IMR-90 (cell line): ENCODE results near the gene ANTXR2. TPM values are rescaled to one million over a fixed set of nuclear protein-coding genes. Genes with fewer than 3 reads are reported as not detected.

ENCODE experiments used
- ATAC-seq: fragments of 200-7000 bp; cut with Tn5 transposase; 2 replicates; pipeline ENCODE4 v1.9.1; 2020; ENCODE audit warnings: low read depth, mild to moderate bottlenecking, moderate library complexity
- BruUV-seq: library from RNA; stranded (reverse); fragments of 400-500 nt; replicated peaks from 2 replicates; lab custom pipeline; 2021; lab: Mats Ljungman, UMichigan
- CTCF ChIA-PET: fragments of 300-600 bp; formaldehyde crosslinking; extraction: SDS; loops from one replicate; lab custom pipeline; 2021; ENCODE audit warnings: antibody characterized with exemption; lab: Yijun Ruan, JAX
- POLR2A ChIA-PET: fragments of 300-600 bp; sonication (Branson Sonifier 250); formaldehyde crosslinking; loops from one replicate; lab custom pipeline; 2022; ENCODE audit warnings: antibody characterized with exemption; ENCODE audit not compliant: unreplicated experiment; lab: Charles Lee
- DNase-seq: peaks from one replicate; pipeline ENCODE4 v3.0.0; 2013
- H2AFZ ChIP-seq: replicated peaks from 2 replicates; pipeline ENCODE3; 2013; ENCODE audit warnings: low read length, mild to moderate bottlenecking; ENCODE audit not compliant: poor library complexity
- H2AK5ac ChIP-seq: 2 replicates; pipeline ENCODE4 v1.6.1; 2013; ENCODE audit warnings: low read depth, low read length, inconsistent platforms
- H2AK9ac ChIP-seq: replicated peaks from 2 replicates; pipeline ENCODE3; 2013; ENCODE audit warnings: mild to moderate bottlenecking, low read depth, low read length, moderate library complexity; ENCODE audit not compliant: poor library complexity
- H2BK120ac ChIP-seq: 2 replicates; pipeline ENCODE4 v1.6.1; 2013; ENCODE audit warnings: low read depth, low read length, inconsistent platforms
- H2BK15ac ChIP-seq: 3 replicates; pipeline ENCODE4 v1.6.1; 2013; ENCODE audit warnings: low read depth, low read length, inconsistent platforms
- H2BK20ac ChIP-seq: 2 replicates; pipeline ENCODE4 v1.6.1; 2013; ENCODE audit warnings: low read depth, mild to moderate bottlenecking, inconsistent platforms, low read length, moderate library complexity
- H2BK5ac ChIP-seq: 2 replicates; pipeline ENCODE4 v1.6.1; 2013; ENCODE audit warnings: mild to moderate bottlenecking, low read depth, low read length, inconsistent platforms; ENCODE audit not compliant: poor library complexity, severe bottlenecking
- H3K14ac ChIP-seq: replicated peaks from 2 replicates; pipeline ENCODE4 v1.6.1; 2013; ENCODE audit warnings: low read depth, low read length, inconsistent platforms
- H3K18ac ChIP-seq: 2 replicates; pipeline ENCODE4 v1.6.1; 2013; ENCODE audit warnings: low read depth, low read length, control low read depth
- H3K23ac ChIP-seq: 2 replicates; pipeline ENCODE4 v1.6.1; 2013; ENCODE audit warnings: low read depth, low read length, inconsistent platforms
- H3K27ac ChIP-seq: 2 replicates; pipeline ENCODE4 v1.5.1; 2013; ENCODE audit warnings: mild to moderate bottlenecking, control low read depth, low read length; ENCODE audit not compliant: insufficient read depth
- H3K27me3 ChIP-seq: 2 replicates; pipeline ENCODE4 v1.6.1; 2013; ENCODE audit warnings: low read length; ENCODE audit not compliant: control insufficient read depth, insufficient read depth
- H3K36me3 ChIP-seq: 2 replicates; pipeline ENCODE4 v1.6.1; 2013; ENCODE audit warnings: low read length, mixed read lengths; ENCODE audit not compliant: control insufficient read depth, insufficient read depth
- H3K4ac ChIP-seq: 2 replicates; pipeline ENCODE4 v1.6.1; 2013; ENCODE audit warnings: low read depth, low read length, inconsistent platforms
- H3K4me1 ChIP-seq: 2 replicates; pipeline ENCODE4 v1.6.1; 2013; ENCODE audit warnings: low read length, mixed read lengths; ENCODE audit not compliant: control insufficient read depth, insufficient read depth
- H3K4me2 ChIP-seq: 2 replicates; pipeline ENCODE4 v1.6.1; 2013; ENCODE audit warnings: low read depth, mild to moderate bottlenecking, control low read depth, low read length, moderate library complexity
- H3K4me3 ChIP-seq: 2 replicates; pipeline ENCODE4 v1.5.1; 2013; ENCODE audit warnings: low read depth, mild to moderate bottlenecking, control low read depth, low read length, moderate library complexity; ENCODE audit not compliant: insufficient read depth
- H3K56ac ChIP-seq: 2 replicates; pipeline ENCODE4 v1.6.1; 2013; ENCODE audit warnings: low read length, inconsistent platforms; ENCODE audit not compliant: insufficient read depth; ENCODE audit errors: extremely low read depth
- H3K79me1 ChIP-seq, 2 experiments: 2 replicates each; pipeline ENCODE4 v1.6.1; 2013; ENCODE audit warnings: low read length in 2 of 2, inconsistent platforms in 1 of 2, low read depth in 1 of 2
- H3K9ac ChIP-seq: 2 replicates; pipeline ENCODE4 v1.6.1; 2013; ENCODE audit warnings: low read depth, low read length, control low read depth
- H3K9me1 ChIP-seq: 2 replicates; pipeline ENCODE4 v1.6.1; 2013; ENCODE audit warnings: low read length, inconsistent platforms; ENCODE audit not compliant: insufficient read depth
- H3K9me3 ChIP-seq: 2 replicates; pipeline ENCODE4 v1.6.1; 2013; ENCODE audit warnings: low read length; ENCODE audit not compliant: control insufficient read depth, insufficient read depth
- H4K20me1 ChIP-seq: 2 replicates; pipeline ENCODE4 v1.6.1; 2013; ENCODE audit warnings: low read length, inconsistent platforms; ENCODE audit not compliant: insufficient read depth
- H4K5ac ChIP-seq: 2 replicates; pipeline ENCODE4 v1.6.1; 2013; ENCODE audit warnings: mild to moderate bottlenecking, low read depth, low read length, control low read depth
- H4K8ac ChIP-seq, 2 experiments: 2 replicates each; pipeline ENCODE4 v1.6.1; 2013; ENCODE audit warnings: low read depth in 2 of 2, low read length in 2 of 2, control low read depth in 1 of 2, inconsistent platforms in 1 of 2
- H4K91ac ChIP-seq: 2 replicates; pipeline ENCODE4 v1.6.1; 2013; ENCODE audit warnings: low read depth, low read length, inconsistent platforms; ENCODE audit not compliant: insufficient read depth
- MAZ ChIP-seq: IDR thresholded peaks from 2 replicates; pipeline ENCODE4 v1.6.1; 2012; ENCODE audit warnings: low read depth, mild to moderate bottlenecking, low read length, improper control_type of control experiment, moderate library complexity, borderline replicate concordance
- dilution Hi-C: fragments of 300-500 bp; cut with HindIII; formaldehyde crosslinking; loops from one replicate; pipeline ENCODE4 v1.14.3; 2018; ENCODE audit warnings: low sequenced_read_pairs; ENCODE audit not compliant: unreplicated experiment
- in situ Hi-C: fragments of 300-500 bp; cut with MboI; formaldehyde crosslinking; loops from 3 replicates; pipeline ENCODE4 v1.14.3; 2019; ENCODE audit warnings: low sequenced_read_pairs, inconsistent platforms, mixed read lengths
- intact Hi-C: fragments of 100-400 bp; cut with micrococcal nuclease; formaldehyde crosslinking; loops from 2 replicates; pipeline ENCODE4 v1.10.0; 2022
- polyA plus RNA-seq, 3 experiments: library from polyadenylated mRNA; depleted of rRNA; stranded (reverse); fragments of >200 nt; gene quantifications; 2 replicates each; pipeline ENCODE4 v1.2.3, GENCODE V29; 2012; ENCODE audit warnings: low replicate concordance in 1 of 3
- total RNA-seq: library from RNA; depleted of rRNA; stranded (reverse); fragments of >200 nt; gene quantifications from 2 replicates; pipeline ENCODE4 v1.2.3, GENCODE V29; 2012

The ANTXR2 gene
- total and polyA plus RNA-seq, 2 of the 4 experiments (the other 2 are of a cell fraction), result 46.8 to 88.5 TPM

DNA sequence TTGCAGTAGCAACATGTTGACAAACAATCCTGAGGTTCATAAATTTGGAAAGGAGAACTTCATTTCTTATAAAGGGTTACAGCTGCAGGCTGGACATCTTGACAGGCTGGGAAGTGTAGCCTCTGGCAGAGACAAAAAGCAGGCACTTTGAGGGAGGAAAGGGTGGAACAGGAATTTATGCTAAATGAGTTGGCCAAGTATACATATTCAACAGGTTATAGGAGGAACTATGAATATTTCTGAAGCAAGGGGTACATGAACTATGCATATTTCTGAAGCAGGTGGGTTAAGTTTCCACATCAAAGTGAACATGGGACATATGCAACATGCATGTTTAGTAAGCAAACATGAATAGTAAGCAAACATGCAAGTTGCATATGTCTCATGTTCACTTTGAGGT, 1.6 kb upstream of the ANTXR2 start:
- no peak for ATAC-seq
- Histone ChIP-seq H3K4me3 (no peak overlapping the region), H3K56ac (no peak overlapping the region), H3K79me1 (peaks cover 0 to 9% of the 10 kb centered on the region in 2 experiments; a peak in 2 of 4 replicates), H3K27me3 (no peaks in the 10 kb centered on the region), H2AK5ac (no peak overlapping the region), H3K4me2 (no peak overlapping the region), H4K5ac (no peak overlapping the region), H4K20me1 (peaks cover 3% of the 10 kb centered on the region; the same call in 1 of the 2 replicates), H3K27ac (no peak overlapping the region), H3K18ac (no peak overlapping the region), H2AFZ (no peak overlapping the region), H3K9ac (no peak overlapping the region), H3K9me1 (no peaks in the 10 kb centered on the region), H3K4me1 (peaks cover 1% of the 10 kb centered on the region; the same call in 1 of the 2 replicates), H2BK15ac (no peak overlapping the region), H2BK20ac (no peak overlapping the region), H2BK120ac (peak overlapping the region; percentile 39; the same call in 1 of the 2 replicates), H2AK9ac (no peak overlapping the region), H3K36me3 (no peaks in the 10 kb centered on the region), H3K23ac (no peak overlapping the region), H3K9me3 (no peaks in the 10 kb centered on the region), H3K4ac (no peak overlapping the region; the same call in 1 of the 2 replicates), H4K8ac (no peak overlapping the region), H3K14ac (no peak overlapping the region), H2BK5ac (no peak overlapping the region), H4K91ac (no peak overlapping the region)
- no peak for DNase-seq
- BruUV-seq, result no TSS peak
- dilution Hi-C loops, result no loop called here
- TF ChIP-seq MAZ, result no peak
- CTCF ChIA-PET, result interaction anchor here (0.9 to 1.0 kb wide), 2 partner anchors 89 to 131 kb away, joined by 3 to 5 read pairs; no protein-coding TSS in a partner anchor
- POLR2A ChIA-PET, result no interaction called here
- intact Hi-C loops, result loop anchor here (5.0 to 10.0 kb wide), 3 partner anchors 220 to 1122 kb away; no protein-coding TSS in a partner anchor
- in situ Hi-C loops, result loop anchor here (5.0 kb wide), 1 partner anchor 108 kb away; no protein-coding TSS in a partner anchor
